Psoas muscle (tissue), 8 donors: ENCODE results near the gene INSR. TPM values are rescaled to one million over a fixed set of nuclear protein-coding genes. Genes with fewer than 3 reads are reported as not detected.

Experiments used
- ATAC-seq, 4 donors: fragments of 200-7000 bp; cut with Tn5 transposase; one replicate each; pipeline ENCODE4 v1.9.1; 2020; ENCODE audit warnings: moderate library complexity in 3 of 4, mild to moderate bottlenecking in 2 of 4
- DNase-seq, 2 donors: peaks; one replicate each; pipeline ENCODE4 v3.0.0-alpha.2; 2020
- H3K27ac ChIP-seq: fragments of 200-600 bp; one replicate; pipeline ENCODE4 v1.8.0; 2022
- H3K27me3 ChIP-seq, 3 donors: fragments of 200-600 bp in 1 of 3; one replicate each; pipeline versions ENCODE4 v1.6.1 to v1.8.0; 2013 to 2022; ENCODE audit warnings: low read length in 2 of 3, mild to moderate bottlenecking in 2 of 3, moderate library complexity in 1 of 3; ENCODE audit not compliant: insufficient read depth in 3 of 3
- H3K36me3 ChIP-seq, 2 donors: fragments of 200-600 bp in 1 of 2; one replicate each; pipeline versions ENCODE4 v1.6.1 to v1.8.0; 2013 to 2022; ENCODE audit warnings: low read depth in 1 of 2, mild to moderate bottlenecking in 1 of 2, moderate library complexity in 1 of 2; ENCODE audit not compliant: insufficient read depth in 1 of 2
- H3K4me1 ChIP-seq: fragments of 200-600 bp; one replicate; pipeline ENCODE4 v1.8.0; 2022
- H3K4me3 ChIP-seq: fragments of 200-600 bp; one replicate; pipeline ENCODE4 v1.8.0; 2022; ENCODE audit warnings: mild to moderate bottlenecking
- H3K9me3 ChIP-seq: fragments of 200-600 bp; one replicate; pipeline ENCODE4 v1.8.0; 2022
- WGBS, 3 donors: extraction: QIAGEN DNeasy Blood & Tissue Kit; methylation state at CpG; one replicate each; pipeline versions ENCODE4 v1.1.6 to v1.1.7; 2013; 5-methylcytosine and 5-hydroxymethylcytosine counted together
- intact Hi-C, 2 donors: fragments of 100-400 bp; cut with DNase I; formaldehyde crosslinking; loops; one replicate each; pipeline versions ENCODE4 v1.11.0 to v1.14.2; 2022
- polyA plus RNA-seq, 3 donors: library from polyadenylated mRNA; stranded (reverse); fragments of 200-250 nt; gene quantifications; one replicate each; pipeline ENCODE4 v1.2.3, GENCODE V29; 2013
- total RNA-seq, 4 donors: library from RNA; stranded (reverse); fragmentation: NEBNext Ultra II Directional in 2 of 4; extraction: Animal tissue kit (Norgen Biotek cat#: 25700) in 2 of 4; gene quantifications; one replicate each; pipeline versions ENCODE4 v1.2.1 to v1.2.4, GENCODE V29; 2021 to 2023
- TF ChIP-seq, protein P1 (sequence below): fragments of 200-600 bp; IDR thresholded peaks from one replicate; pipeline ENCODE4 v1.8.0; 2022; ENCODE audit warnings: antibody characterized with exemption
- donor health status: healthy with polysubstance abuse.
- donor health status: DM: no; HTN: no; CAD: no; lungs with moderate emphysema.
- donor health status: Bipolar disorder and iron deficiency.
- donor health status: healthy.
- donor health status: DM: yes; HTN: yes; CAD: no.
- donor health status: DM: no; HTN: no; CAD: no.
- donor health status: DM: no; HTN: no; CAD: no.
- donor health status: DM: yes; HTN: yes; CAD: no.

INSR gene
- total and polyA plus RNA-seq, 7 donors, result 3.7 to 95.1 (median 48.5) TPM

DNA sequence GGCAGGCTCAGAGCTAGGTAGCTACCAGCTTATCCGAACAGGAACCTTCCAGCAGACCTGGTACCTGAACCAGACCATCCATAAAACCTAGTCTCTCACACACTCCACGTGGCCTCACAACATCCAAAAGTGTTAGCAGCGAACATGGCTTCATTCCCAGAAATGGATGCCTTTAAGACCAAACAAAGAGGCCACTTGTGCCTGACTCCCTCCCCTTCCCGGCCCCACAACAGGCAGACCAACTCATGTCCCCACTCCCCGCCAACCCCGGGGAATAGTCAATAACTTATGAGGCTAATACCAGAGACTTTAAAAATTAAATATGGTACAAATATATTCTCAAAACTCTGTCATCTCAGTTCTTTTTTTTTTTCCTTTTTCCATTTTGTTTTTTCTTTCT, 178.5 kb downstream of the INSR start:
- 68 to 69% (median 68%) methylated on average over 6 of the region's 6 CpGs for WGBS, 3 donors
- Histone ChIP-seq H3K4me3 (no peak overlapping the region), H3K27me3 (no peaks in the 10 kb centered on the region), H3K9me3 (no peaks in the 10 kb centered on the region), H3K27ac (no peak overlapping the region), H3K36me3 (peaks cover 0 to 65% of the 10 kb centered on the region in 2 donors), H3K4me1 (no peaks in the 10 kb centered on the region)
- intact Hi-C loops, result no loop called here
- ATAC-seq, result no peak
- TF ChIP-seq, protein P1, sequence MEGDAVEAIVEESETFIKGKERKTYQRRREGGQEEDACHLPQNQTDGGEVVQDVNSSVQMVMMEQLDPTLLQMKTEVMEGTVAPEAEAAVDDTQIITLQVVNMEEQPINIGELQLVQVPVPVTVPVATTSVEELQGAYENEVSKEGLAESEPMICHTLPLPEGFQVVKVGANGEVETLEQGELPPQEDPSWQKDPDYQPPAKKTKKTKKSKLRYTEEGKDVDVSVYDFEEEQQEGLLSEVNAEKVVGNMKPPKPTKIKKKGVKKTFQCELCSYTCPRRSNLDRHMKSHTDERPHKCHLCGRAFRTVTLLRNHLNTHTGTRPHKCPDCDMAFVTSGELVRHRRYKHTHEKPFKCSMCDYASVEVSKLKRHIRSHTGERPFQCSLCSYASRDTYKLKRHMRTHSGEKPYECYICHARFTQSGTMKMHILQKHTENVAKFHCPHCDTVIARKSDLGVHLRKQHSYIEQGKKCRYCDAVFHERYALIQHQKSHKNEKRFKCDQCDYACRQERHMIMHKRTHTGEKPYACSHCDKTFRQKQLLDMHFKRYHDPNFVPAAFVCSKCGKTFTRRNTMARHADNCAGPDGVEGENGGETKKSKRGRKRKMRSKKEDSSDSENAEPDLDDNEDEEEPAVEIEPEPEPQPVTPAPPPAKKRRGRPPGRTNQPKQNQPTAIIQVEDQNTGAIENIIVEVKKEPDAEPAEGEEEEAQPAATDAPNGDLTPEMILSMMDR, result no peak
- DNase-seq, result no peak

DNA sequence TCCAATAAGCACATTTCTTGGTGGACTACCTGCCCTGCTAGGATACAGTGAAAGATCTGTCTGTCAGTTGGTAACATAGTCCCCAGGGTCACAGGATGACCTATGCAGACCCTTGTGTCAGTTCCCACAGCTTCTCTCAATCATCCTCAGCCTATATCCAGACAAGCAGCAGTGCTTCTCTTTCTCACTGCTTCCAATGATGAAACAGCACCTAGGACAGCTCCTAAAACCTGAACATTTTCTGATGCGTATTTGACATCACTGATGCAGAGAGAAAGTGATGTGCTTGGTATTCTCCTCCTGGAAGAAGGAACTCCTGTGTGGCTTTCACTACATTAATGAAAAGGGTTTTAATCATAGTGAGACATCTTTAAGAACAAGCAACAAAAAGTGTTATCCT, 181.0 kb downstream of the INSR start:
- Histone ChIP-seq H3K27ac (no peak overlapping the region), H3K9me3 (no peaks in the 10 kb centered on the region), H3K4me3 (no peak overlapping the region), H3K4me1 (no peaks in the 10 kb centered on the region), H3K36me3 (peaks cover 0 to 40% of the 10 kb centered on the region in 2 donors), H3K27me3 (no peaks in the 10 kb centered on the region)
- DNase-seq, result no peak
- WGBS, 3 donors, result 91 to 96% (median 92%) methylated on average over 1 of the region's 1 CpG
- intact Hi-C loops, result no loop called here
- ATAC-seq, result no peak
- TF ChIP-seq, protein P1, result no peak

DNA sequence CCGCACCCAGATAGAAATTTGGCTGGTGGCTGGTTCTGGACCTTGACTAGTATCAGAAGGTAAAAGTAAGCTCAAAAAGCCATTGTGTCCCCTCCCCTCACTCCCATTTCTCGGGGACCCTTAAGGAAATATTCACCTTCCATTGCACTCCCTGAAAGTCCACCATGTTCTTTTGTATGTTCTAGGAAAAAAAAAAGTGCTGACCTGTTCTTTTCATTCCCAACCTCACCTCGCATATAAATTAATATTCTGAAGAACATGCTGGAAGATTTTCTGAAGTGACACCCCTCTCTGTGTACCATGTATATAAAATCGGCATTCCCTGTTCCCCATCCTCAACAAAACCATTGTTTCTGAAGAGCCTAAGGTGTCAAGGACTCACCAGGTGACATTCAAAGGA, 181.5 kb downstream of the INSR start:
- no peaks in the 10 kb centered on the region for H3K27me3 ChIP-seq
- no peaks in the 10 kb centered on the region for H3K9me3 ChIP-seq
- ATAC-seq (no peak), DNase-seq (no peak)
- no peaks in the 10 kb centered on the region for H3K4me1 ChIP-seq
- intact Hi-C loops, result no loop called here
- H3K4me3 ChIP-seq, result no peak overlapping the region
- TF ChIP-seq, protein P1, result no peak
- no peak overlapping the region for H3K27ac ChIP-seq
- H3K36me3 ChIP-seq, result peaks cover 0 to 34% of the 10 kb centered on the region in 2 donors
- WGBS, 3 donors, result 88 to 94% (median 91%) methylated on average over 4 of the region's 4 CpGs

DNA sequence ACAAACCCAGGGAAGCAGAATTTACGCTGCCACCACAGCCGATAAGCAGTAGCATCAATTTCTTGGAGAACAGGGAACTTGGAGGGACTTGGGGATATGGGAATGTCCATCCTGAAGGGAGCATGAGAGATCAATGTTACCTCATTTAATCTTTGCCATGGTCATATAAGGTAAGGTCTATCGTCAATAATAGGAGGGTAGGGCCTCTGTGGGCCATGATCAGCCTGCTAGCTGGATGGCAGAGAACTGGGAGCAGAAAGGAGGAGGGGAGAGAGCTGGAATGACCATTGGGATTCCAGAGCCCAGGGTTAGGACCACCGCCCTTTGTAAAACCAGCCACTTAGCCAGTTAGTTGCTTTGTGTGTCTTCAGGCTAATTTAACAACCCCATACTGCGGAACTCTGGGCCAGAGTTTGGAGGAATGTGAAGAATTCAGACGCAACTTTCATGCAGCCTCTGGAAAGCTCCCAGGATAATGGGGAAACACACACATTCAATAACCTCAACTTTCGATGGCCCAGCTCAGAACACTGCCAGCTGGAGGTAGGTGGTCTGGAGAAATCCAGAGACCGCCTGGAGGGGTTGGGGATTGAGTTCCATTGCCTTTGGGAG, 184.4 kb downstream of the INSR start:
- intact Hi-C loops, result loop anchor here in 1 of 2 donors (5.0 to 10.0 kb wide), 2 partner anchors 188 to 685 kb away; no protein-coding TSS in a partner anchor
- 43 to 53% (median 49%) methylated on average over 8 of the region's 8 CpGs for WGBS, 3 donors
- Histone ChIP-seq H3K4me1 (no peaks in the 10 kb centered on the region), H3K9me3 (no peaks in the 10 kb centered on the region), H3K4me3 (no peak overlapping the region), H3K27ac (no peak overlapping the region), H3K27me3 (peaks cover 0 to 7% (median 0%) of the 10 kb centered on the region in 3 donors), H3K36me3 (peaks cover 0 to 8% of the 10 kb centered on the region in 2 donors)
- DNase-seq, result no peak
- ATAC-seq, result no peak
- TF ChIP-seq, protein P1, result no peak
